Measurements from ENCODE around the gene NOS1AP.

NOS1AP gene

GRCh38 chr1:162111572-162111971, 42.1 kb downstream of the NOS1AP start:
- no peak overlapping the region for H3K4me3 ChIP-seq (ENCODE audit: extremely low read depth, insufficient read depth, low read length, poor library complexity, severe bottlenecking)
- H3K36me3 ChIP-seq (ENCODE audit: control insufficient read depth, insufficient read depth, low read length) = no peaks in the 10 kb centered on the region
- H3K27ac ChIP-seq (ENCODE audit: low read depth, low read length, severe bottlenecking) = no peak overlapping the region
- H3K4me1 ChIP-seq (ENCODE audit: control insufficient read depth, insufficient read depth, low read length, poor library complexity, severe bottlenecking) = no peaks in the 10 kb centered on the region
- H3K9me3 ChIP-seq (ENCODE audit: control insufficient read depth, low read length) = no peaks in the 10 kb centered on the region
- 95 to 96% methylated on average over 4 of the region's 4 CpGs for WGBS, 2 experiments (ENCODE audit: insufficient coverage in 2 of 2)

- H3K36me3 ChIP-seq (ENCODE audit: control insufficient read depth, insufficient read depth, low read length) = no peaks in the 10 kb centered on the region
- no peak overlapping the region for H3K27ac ChIP-seq (ENCODE audit: low read depth, low read length, severe bottlenecking)
- H3K9me3 ChIP-seq (ENCODE audit: control insufficient read depth, low read length) = no peaks in the 10 kb centered on the region
- 67 to 89% methylated on average over 2 to 3 of the region's 6 CpGs for WGBS, 2 experiments (ENCODE audit: insufficient coverage in 2 of 2)
- no peak overlapping the region for H3K4me3 ChIP-seq (ENCODE audit: extremely low read depth, insufficient read depth, low read length, poor library complexity, severe bottlenecking)
- H3K4me1 ChIP-seq (ENCODE audit: control insufficient read depth, insufficient read depth, low read length, poor library complexity, severe bottlenecking) = no peaks in the 10 kb centered on the region
Measured at GRCh38 chr1:162113419-162113818, 43.9 kb downstream of the NOS1AP start.

GRCh38 chr1:162117039-162117774, 47.7 kb downstream of the NOS1AP start:
- 96 to 97% methylated on average over 3 of the region's 3 CpGs for WGBS, 2 experiments (ENCODE audit: insufficient coverage in 2 of 2)
- H3K36me3 ChIP-seq (ENCODE audit: control insufficient read depth, insufficient read depth, low read length) = no peaks in the 10 kb centered on the region
- no peaks in the 10 kb centered on the region for H3K4me1 ChIP-seq (ENCODE audit: control insufficient read depth, insufficient read depth, low read length, poor library complexity, severe bottlenecking)
- no peak overlapping the region for H3K4me3 ChIP-seq (ENCODE audit: extremely low read depth, insufficient read depth, low read length, poor library complexity, severe bottlenecking)
- peak overlapping the region; percentile 24 for H3K27ac ChIP-seq (ENCODE audit: low read depth, low read length, severe bottlenecking)
- H3K9me3 ChIP-seq (ENCODE audit: control insufficient read depth, low read length) = no peaks in the 10 kb centered on the region

- no peak overlapping the region for H3K4me3 ChIP-seq (ENCODE audit: extremely low read depth, insufficient read depth, low read length, poor library complexity, severe bottlenecking)
- H3K27ac ChIP-seq (ENCODE audit: low read depth, low read length, severe bottlenecking) = no peak overlapping the region
- no peaks in the 10 kb centered on the region for H3K4me1 ChIP-seq (ENCODE audit: control insufficient read depth, insufficient read depth, low read length, poor library complexity, severe bottlenecking)
- no peaks in the 10 kb centered on the region for H3K36me3 ChIP-seq (ENCODE audit: control insufficient read depth, insufficient read depth, low read length)
- H3K9me3 ChIP-seq (ENCODE audit: control insufficient read depth, low read length) = no peaks in the 10 kb centered on the region
- WGBS, 2 experiments (ENCODE audit: insufficient coverage in 2 of 2) = 94 to 95% methylated on average over 9 of the region's 9 CpGs
Measured at GRCh38 chr1:162118063-162118462, 48.6 kb downstream of the NOS1AP start.

GRCh38 chr1:162128693-162129356, 59.3 kb downstream of the NOS1AP start:
- Histone ChIP-seq H3K36me3 (ENCODE audit: control insufficient read depth, insufficient read depth, low read length) (no peaks in the 10 kb centered on the region), H3K4me3 (ENCODE audit: extremely low read depth, insufficient read depth, low read length, poor library complexity, severe bottlenecking) (no peak overlapping the region), H3K4me1 (ENCODE audit: control insufficient read depth, insufficient read depth, low read length, poor library complexity, severe bottlenecking) (peaks cover 9% of the 10 kb centered on the region), H3K27ac (ENCODE audit: low read depth, low read length, severe bottlenecking) (no peak overlapping the region), H3K9me3 (ENCODE audit: control insufficient read depth, low read length) (no peaks in the 10 kb centered on the region)
- WGBS, 2 experiments (ENCODE audit: insufficient coverage in 2 of 2) = 60 to 83% methylated on average over 4 to 5 of the region's 6 CpGs

GRCh38 chr1:162130308-162130707, 60.8 kb downstream of the NOS1AP start:
- Histone ChIP-seq H3K9me3 (ENCODE audit: control insufficient read depth, low read length) (no peaks in the 10 kb centered on the region), H3K36me3 (ENCODE audit: control insufficient read depth, insufficient read depth, low read length) (no peaks in the 10 kb centered on the region), H3K27ac (ENCODE audit: low read depth, low read length, severe bottlenecking) (no peak overlapping the region), H3K4me3 (ENCODE audit: extremely low read depth, insufficient read depth, low read length, poor library complexity, severe bottlenecking) (no peak overlapping the region), H3K4me1 (ENCODE audit: control insufficient read depth, insufficient read depth, low read length, poor library complexity, severe bottlenecking) (peaks cover 9% of the 10 kb centered on the region)
- 90 to 100% methylated on average over 1 to 2 of the region's 2 CpGs for whole genome bisulfite sequencing, 2 experiments (ENCODE audit: insufficient coverage in 2 of 2)

GRCh38 chr1:162131400-162132321, 62.2 kb downstream of the NOS1AP start:
- Histone ChIP-seq H3K27ac (ENCODE audit: low read depth, low read length, severe bottlenecking) (no peak overlapping the region), H3K36me3 (ENCODE audit: control insufficient read depth, insufficient read depth, low read length) (no peaks in the 10 kb centered on the region), H3K4me3 (ENCODE audit: extremely low read depth, insufficient read depth, low read length, poor library complexity, severe bottlenecking) (no peak overlapping the region), H3K4me1 (ENCODE audit: control insufficient read depth, insufficient read depth, low read length, poor library complexity, severe bottlenecking) (peaks cover 17% of the 10 kb centered on the region), H3K9me3 (ENCODE audit: control insufficient read depth, low read length) (no peaks in the 10 kb centered on the region)
- WGBS, 2 experiments (ENCODE audit: insufficient coverage in 2 of 2) = 84 to 90% methylated on average over 2 of the region's 4 CpGs

- no peaks in the 10 kb centered on the region for H3K9me3 ChIP-seq (ENCODE audit: control insufficient read depth, low read length)
- H3K4me1 ChIP-seq (ENCODE audit: control insufficient read depth, insufficient read depth, low read length, poor library complexity, severe bottlenecking) = peaks cover 32% of the 10 kb centered on the region
- no peak overlapping the region for H3K27ac ChIP-seq (ENCODE audit: low read depth, low read length, severe bottlenecking)
- WGBS, 2 experiments (ENCODE audit: insufficient coverage in 2 of 2) = 100% methylated on average over 2 of the region's 2 CpGs
- no peaks in the 10 kb centered on the region for H3K36me3 ChIP-seq (ENCODE audit: control insufficient read depth, insufficient read depth, low read length)
- no peak overlapping the region for H3K4me3 ChIP-seq (ENCODE audit: extremely low read depth, insufficient read depth, low read length, poor library complexity, severe bottlenecking)
Measured at GRCh38 chr1:162133566-162133965, 64.1 kb downstream of the NOS1AP start.

- 89 to 95% methylated on average over 2 of the region's 2 CpGs for WGBS, 2 experiments (ENCODE audit: insufficient coverage in 2 of 2)
- H3K27ac ChIP-seq (ENCODE audit: low read depth, low read length, severe bottlenecking) = no peak overlapping the region
- peaks cover 37% of the 10 kb centered on the region for H3K4me1 ChIP-seq (ENCODE audit: control insufficient read depth, insufficient read depth, low read length, poor library complexity, severe bottlenecking)
- no peak overlapping the region for H3K4me3 ChIP-seq (ENCODE audit: extremely low read depth, insufficient read depth, low read length, poor library complexity, severe bottlenecking)
- H3K9me3 ChIP-seq (ENCODE audit: control insufficient read depth, low read length) = no peaks in the 10 kb centered on the region
- H3K36me3 ChIP-seq (ENCODE audit: control insufficient read depth, insufficient read depth, low read length) = no peaks in the 10 kb centered on the region
Measured at GRCh38 chr1:162134646-162135045, 65.2 kb downstream of the NOS1AP start.

- Histone ChIP-seq H3K27ac (ENCODE audit: low read depth, low read length, severe bottlenecking) (no peak overlapping the region), H3K4me1 (ENCODE audit: control insufficient read depth, insufficient read depth, low read length, poor library complexity, severe bottlenecking) (peaks cover 39% of the 10 kb centered on the region), H3K4me3 (ENCODE audit: extremely low read depth, insufficient read depth, low read length, poor library complexity, severe bottlenecking) (no peak overlapping the region), H3K36me3 (ENCODE audit: control insufficient read depth, insufficient read depth, low read length) (no peaks in the 10 kb centered on the region), H3K9me3 (ENCODE audit: control insufficient read depth, low read length) (no peaks in the 10 kb centered on the region)
- WGBS, 2 experiments (ENCODE audit: insufficient coverage in 2 of 2) = 98 to 100% methylated on average over 4 of the region's 4 CpGs
Measured at GRCh38 chr1:162135271-162135775, 65.8 kb downstream of the NOS1AP start.
